Ovary (tissue), 10 donors: ENCODE data around the gene H2AZ2. TPM values are rescaled to one million over a fixed set of nuclear protein-coding genes. Genes with fewer than 3 reads are reported as not detected.

Source experiments
- DNase-seq, 5 donors: peaks; one replicate each; pipeline ENCODE4 v3.0.0-alpha.2; 2019 to 2020
- H3K27ac ChIP-seq, 2 donors: fragments of 200-600 bp; one replicate each; pipeline versions ENCODE4 v1.5.1 to v1.8.0; 2019 to 2022
- H3K27me3 ChIP-seq: fragments of 200-600 bp; one replicate; pipeline ENCODE4 v1.8.0; 2022
- H3K36me3 ChIP-seq: fragments of 200-600 bp; sonication (generic); one replicate; pipeline ENCODE4 v1.5.1; 2019
- H3K4me1 ChIP-seq: one replicate; pipeline ENCODE4 v1.8.1; 2013; ENCODE audit warnings: mild to moderate bottlenecking, moderate library complexity; ENCODE audit not compliant: insufficient read depth
- H3K4me3 ChIP-seq: fragments of 200-600 bp; sonication (generic); one replicate; pipeline ENCODE4 v1.5.1; 2017
- H3K9me3 ChIP-seq, 2 donors: fragments of 200-600 bp in 1 of 2; sonication (generic) in 1 of 2; one replicate each; pipeline versions ENCODE4 v1.5.1 to v1.8.1; 2013 to 2019; ENCODE audit warnings: mild to moderate bottlenecking in 1 of 2, moderate library complexity in 1 of 2
- CTCF ChIP-seq, 3 donors: fragments of 450-650 bp in 2 of 3; fragments of 200-600 bp in 1 of 3; IDR thresholded peaks; one replicate each; pipeline versions ENCODE4 v1.5.1 to v1.8.0; 2016 to 2022; ENCODE audit warnings: antibody characterized with exemption in 3 of 3, mild to moderate bottlenecking in 1 of 3
- EP300 ChIP-seq: sonication (generic); formaldehyde crosslinking; IDR thresholded peaks from one replicate; pipeline ENCODE4 v1.6.1; 2017; ENCODE audit warnings: antibody characterized with exemption
- POLR2A ChIP-seq: fragments of 450-650 bp; IDR thresholded peaks from one replicate; pipeline ENCODE4 v1.6.1; 2017; ENCODE audit warnings: antibody characterized with exemption, mild to moderate bottlenecking, moderate library complexity
- WGBS, 3 donors: extraction: QIAGEN DNeasy Blood & Tissue Kit in 1 of 3; methylation state at CpG; one replicate each; pipeline versions ENCODE4 v1.1.5 to v1.1.7; 2013 to 2017; 5-methylcytosine and 5-hydroxymethylcytosine counted together
- intact Hi-C, 4 donors: fragments of 100-400 bp; cut with DNase I; formaldehyde crosslinking; loops; one replicate each; pipeline versions ENCODE4 v1.11.0 to v1.15.1; 2022 to 2023
- long read RNA-seq, 3 donors: library from polyadenylated mRNA in 2 of 3; unstranded in 2 of 3; transcript quantifications; one replicate each; pipeline ENCODE4 v2.0.0 and lab custom pipeline, GENCODE V29; 2021 to 2026
- polyA plus RNA-seq, 2 donors: library from polyadenylated mRNA; stranded (reverse); fragments of 200-250 nt in 1 of 2; fragments of 350-450 nt in 1 of 2; fragmentation: Illumina TruSeq in 1 of 2; extraction: RNeasy Lipid Tissue Mini Kit (QIAGEN cat#74804) in 1 of 2; gene quantifications; one replicate each; pipeline ENCODE4 v1.2.3, GENCODE V29; 2013 to 2014
- total RNA-seq, 7 donors: library from RNA; depleted of rRNA in 2 of 7; stranded (reverse); fragments of >200 nt in 2 of 7; fragmentation: NEBNext Ultra II Directional in 3 of 7; extraction: Animal tissue kit (Norgen Biotek cat#: 25700) in 3 of 7; gene quantifications; one replicate each; pipeline versions ENCODE4 v1.1.0 to v1.2.4, GENCODE V29; 2016 to 2023
- donor health status: DM: no; HTN: no; CAD: no; lungs with moderate emphysema.
- donor health status: DM: no; HTN: no; CAD: no.
- donor health status: Bipolar disorder and iron deficiency.
- donor health status: DM: yes; HTN: yes; CAD: no.
- donor health status: DM: no; HTN: no; CAD: no.
- donor health status: DM: yes; HTN: yes; CAD: no.

H2AZ2 gene
- total RNA-seq (100 to 1,000 TPM in 5 of 7 donors, 10 to 100 TPM in 2; 70.7 to 154 (median 123) TPM), polyA plus RNA-seq (100 to 1,000 TPM in 1 of 2 donors, 10 to 100 TPM in 1; 79.0 to 119 TPM)
- long read RNA-seq, donor 1, transcript H2AFV-202 (5 exons, 752 nt) = major isoform, 5 of 35 reads
- long read RNA-seq, donor 1, partial matches to known transcripts = 27 of 35 reads
- long read RNA-seq, donor 1, other reads (novel, unspliced or antisense) = 1 of 35 reads
- long read RNA-seq, donor 2, transcript H2AFV-202 (5 exons, 752 nt) = major isoform, 67 of 120 reads
- long read RNA-seq, donor 2, transcript H2AFV-204 (4 exons, 687 nt) = minor isoform, 5 of 120 reads
- long read RNA-seq, donor 2, transcript H2AFV-205 (4 exons, 628 nt) = minor isoform, 6 of 120 reads
- long read RNA-seq, donor 2, partial matches to known transcripts = 31 of 120 reads
- long read RNA-seq, donor 2, other reads (novel, unspliced or antisense) = 0 of 120 reads
- long read RNA-seq, donor 3, transcript H2AFV-202 (5 exons, 752 nt) = major isoform, 17 of 56 reads
- long read RNA-seq, donor 3, transcript H2AFV-201 (5 exons, 3,804 nt) = minor isoform, 7 of 56 reads
- long read RNA-seq, donor 3, partial matches to known transcripts = 0 of 56 reads
- long read RNA-seq, donor 3, other reads (novel, unspliced or antisense) = 30 of 56 reads

GRCh38 chr7:44847920-44848634 lies at the start of gene H2AZ2:
Gene H2AZ2, minus strand, starts transcription at chr7:44848087. Its CDS starts 116 bp downstream, at chr7:44847971.
- TF ChIP-seq EP300 (peak; percentile 50), CTCF (IDR thresholded peaks at IDR 0.05) (peak in 1 of 3 donors; percentile 6), POLR2A (peak; percentile 95)
- peak; percentile 100 for DNase-seq
- no peaks in the 10 kb centered on the region for H3K9me3 ChIP-seq
- WGBS, 3 donors = 0 to 1% (median 1%) methylated on average over 57 to 70 of the region's 70 CpGs
- peaks cover 7% of the 10 kb centered on the region for H3K4me1 ChIP-seq
- H3K4me3 ChIP-seq = peak within 1 kb of the TSS; percentile 77
- no peaks in the 10 kb centered on the region for H3K27me3 ChIP-seq
- peak within 1 kb of the TSS; percentile 92 to 99 for H3K27ac ChIP-seq
- intact Hi-C loops = loop anchor here in 3 of 4 donors (1.0 to 10.0 kb wide), 6 partner anchors 51 to 353 kb away; partner anchors contain the start of genes PPIA (in 2 of the 3), NUDCD3 (in 1 of the 3), OGDH (in 1 of the 3) and TMED4 (in 1 of the 3)
- no peaks in the 10 kb centered on the region for H3K36me3 ChIP-seq

- H3K36me3 ChIP-seq = no peaks in the 10 kb centered on the region
- no peaks in the 10 kb centered on the region for H3K27me3 ChIP-seq
- no peak for DNase-seq
- intact Hi-C loops = no loop called here
- no peak overlapping the region for H3K27ac ChIP-seq
- no peaks in the 10 kb centered on the region for H3K9me3 ChIP-seq
- no peaks in the 10 kb centered on the region for H3K4me1 ChIP-seq
- H3K4me3 ChIP-seq = no peak overlapping the region
- TF ChIP-seq CTCF (IDR thresholded peaks at IDR 0.05) (no peak), EP300 (no peak), POLR2A (no peak)
- WGBS, 3 donors = 74 to 86% (median 80%) methylated on average over 1 of the region's 1 CpG
These were observed 49.4 kb upstream of the H2AZ2 start for GRCh38 chr7:44897309-44897708.

GRCh38 chr7:44894888-44895580 lies 47.1 kb upstream of the H2AZ2 start:
- DNase-seq = no peak
- H3K36me3 ChIP-seq = no peaks in the 10 kb centered on the region
- H3K4me3 ChIP-seq = no peak overlapping the region
- no peaks in the 10 kb centered on the region for H3K27me3 ChIP-seq
- TF ChIP-seq POLR2A = no peak
- TF ChIP-seq EP300 = no peak
- no peak for TF ChIP-seq CTCF (IDR thresholded peaks at IDR 0.05)
- no peaks in the 10 kb centered on the region for H3K9me3 ChIP-seq
- intact Hi-C loops = loop anchor here in 1 of 4 donors (5.0 kb wide), 1 partner anchor 82 kb away; the partner anchor contains the start of gene MYO1G
- no peak overlapping the region for H3K27ac ChIP-seq
- no peaks in the 10 kb centered on the region for H3K4me1 ChIP-seq
- WGBS, 3 donors = 16 to 39% (median 25%) methylated on average over 4 of the region's 4 CpGs
